K562 (cell line): ENCODE results near the gene ADTRP. TPM values are rescaled to one million over a fixed set of nuclear protein-coding genes. Genes with fewer than 3 reads are reported as not detected.

Source experiments
- BRF2 ChIP-seq: IDR thresholded peaks from 3 replicates; pipeline ENCODE4 v1.6.1; 2011; ENCODE audit warnings: borderline replicate concordance, mild to moderate bottlenecking; ENCODE audit not compliant: insufficient read length, insufficient read depth
- CC2D1A ChIP-seq: fragments of 450-650 bp; IDR thresholded peaks from 2 replicates; pipeline ENCODE4 v1.6.1; 2017; ENCODE audit warnings: mild to moderate bottlenecking
- CTCFL ChIP-seq: IDR thresholded peaks from 2 replicates; pipeline ENCODE4 v1.6.1; 2011; ENCODE audit warnings: borderline replicate concordance, low read depth, mild to moderate bottlenecking, moderate library complexity, low read length; ENCODE audit not compliant: insufficient read depth, poor library complexity, severe bottlenecking
- FUS ChIP-seq: fragments of 200-400 bp; formaldehyde crosslinking; optimal IDR thresholded peaks from 2 replicates; pipeline ENCODE3; 2017; ENCODE audit warnings: low read depth, low read length
- MTA3 ChIP-seq: fragments of 450-650 bp; formaldehyde crosslinking; IDR thresholded peaks from 2 replicates; pipeline ENCODE4 v1.6.1; 2017; ENCODE audit warnings: mild to moderate bottlenecking, borderline replicate concordance
- RCOR1 ChIP-seq, 2 experiments: IDR thresholded peaks; 2 replicates each; pipeline ENCODE4 v1.6.1; 2012; ENCODE audit warnings: low read depth in 2 of 2, low read length in 2 of 2, borderline replicate concordance in 1 of 2, improper control_type of control experiment in 1 of 2
- RFX5 ChIP-seq: IDR thresholded peaks from 2 replicates; pipeline ENCODE4 v1.6.1; 2011; ENCODE audit warnings: low read depth, mild to moderate bottlenecking, improper control_type of control experiment, low read length
- SP2 ChIP-seq: IDR thresholded peaks from 2 replicates; pipeline ENCODE4 v1.6.1; 2011; ENCODE audit warnings: mild to moderate bottlenecking, low read depth, low read length, moderate library complexity; ENCODE audit not compliant: poor library complexity, severe bottlenecking; ENCODE audit errors: extremely low read depth
- TAL1 ChIP-seq: fragments of 450-650 bp; IDR thresholded peaks from 2 replicates; pipeline ENCODE4 v1.6.1; 2016; ENCODE audit warnings: mild to moderate bottlenecking
- YBX1 ChIP-seq: fragments of 450-650 bp; IDR thresholded peaks from 2 replicates; pipeline ENCODE4 v1.7.1; 2016; ENCODE audit warnings: mild to moderate bottlenecking
- ZBTB11 ChIP-seq, 3 experiments: fragments of 200-800 bp in 1 of 3; fragments of 250-450 bp in 1 of 3; fragments of 450-650 bp in 1 of 3; sonication (Bioruptor Pico) in 1 of 3; sonication (Bioruptor generic) in 1 of 3; formaldehyde crosslinking in 1 of 3; IDR thresholded peaks; 2 replicates each; pipeline versions ENCODE4 v1.6.1 to v1.8.0; 2016 to 2022; ENCODE audit warnings: mild to moderate bottlenecking in 2 of 3, missing genetic modification characterization in 2 of 3, missing compliant biosample characterization in 1 of 3, moderate library complexity in 1 of 3
- ZFP1 ChIP-seq: fragments of 450-650 bp; formaldehyde crosslinking; IDR thresholded peaks from 2 replicates; pipeline ENCODE4 v1.4.0; 2020; ENCODE audit warnings: mild to moderate bottlenecking, mixed read lengths
- ZNF124 ChIP-seq: sonication (generic); formaldehyde crosslinking; IDR thresholded peaks from 2 replicates; pipeline ENCODE4 v1.8.1; 2022; ENCODE audit warnings: missing genetic modification reagents
- ZNF232 ChIP-seq: sonication (generic); formaldehyde crosslinking; IDR thresholded peaks from 2 replicates; pipeline ENCODE4 v1.8.0; 2022; ENCODE audit warnings: mild to moderate bottlenecking, missing genetic modification reagents
- ZNF316 ChIP-seq: fragments of 450-650 bp; IDR thresholded peaks from 2 replicates; pipeline ENCODE4 v1.6.1; 2016
- ZNF518B ChIP-seq: fragments of 250-450 bp; sonication (Bioruptor Pico); IDR thresholded peaks from 2 replicates; pipeline ENCODE4 v1.5.0; 2021; ENCODE audit warnings: mild to moderate bottlenecking, moderate library complexity
- ZNF695 ChIP-seq: fragments of 450-650 bp; formaldehyde crosslinking; IDR thresholded peaks from 2 replicates; pipeline ENCODE4 v1.4.0; 2020; ENCODE audit warnings: mild to moderate bottlenecking, moderate library complexity
- ZSCAN29 ChIP-seq: fragments of 450-650 bp; IDR thresholded peaks from 2 replicates; pipeline ENCODE4 v1.6.1; 2017
- polyA plus RNA-seq, 8 experiments: library from polyadenylated mRNA; depleted of rRNA in 4 of 8; stranded (reverse) in 5 of 8; unstranded in 3 of 8; fragments of >200 nt; fragmentation: Nextera tagmentation in 2 of 8; fragmentation: Illumina TruSeq in 1 of 8; extraction: Ambion mirVana in 2 of 8; extraction: Trizol in 1 of 8; gene quantifications; 2 replicates each; pipeline versions ENCODE4 v1.2.1 to v1.2.3, GENCODE V29; 2011 to 2014; ENCODE audit warnings: inconsistent platforms in 1 of 8, missing spikeins in 1 of 8
- total RNA-seq, 7 experiments: library from RNA; depleted of rRNA in 6 of 7; stranded (reverse); fragments of >200 nt in 6 of 7; fragmentation: Illumina TruSeq in 2 of 7; extraction: Trizol in 2 of 7; gene quantifications; 2 replicates each; pipeline versions ENCODE4 v1.2.1 to v1.2.3, GENCODE V29; 2011 to 2021; ENCODE audit warnings: low replicate concordance in 1 of 7

ADTRP gene
- total and polyA plus RNA-seq, 9 of the 15 experiments (the other 6 are each of a cell fraction or from before 2014, with no cell fraction given), result 7.4 to 24.0 (median 13.6) TPM

GRCh38 chr6:11779329-11780096 lies 910 bp upstream of the ADTRP start (continued):
- TF ChIP-seq ZNF518B (CRISPR knock-in tag) (no peak), ZBTB11 (CRISPR knock-in tag; IDR thresholded peaks at IDR 0.05) (no peak), RFX5 (no peak), ZNF232 (CRISPR knock-in tag) (0 out of 2 replicates have a peak, but pooled peaks have one; percentile 55), FUS (no peak), MTA3 (no peak), YBX1 (no peak), ZNF124 (no peak), CC2D1A (no peak), SP2 (no peak), BRF2 (no peak), CTCFL (no peak), ZNF316 (no peak), ZFP1 (CRISPR knock-in tag) (no peak), TAL1 (no peak), ZSCAN29 (no peak), ZNF695 (CRISPR knock-in tag) (no peak), RCOR1 (IDR thresholded peaks at IDR 0.05; ENCODE audit: borderline replicate concordance in 1 of 2, low read depth in 2 of 2, low read length in 2 of 2) (no peak)
